Loucy (cell line): ENCODE measurements around the gene COMMD1.

ENCODE experiments used
- H2AFZ ChIP-seq: fragments of 200-600 bp; sonication (generic); 2 replicates; pipeline ENCODE4 v1.6.0; 2016; ENCODE audit warnings: antibody characterized with exemption, mild to moderate bottlenecking, low read length, moderate library complexity
- H3F3A ChIP-seq: fragments of 200-600 bp; 2 replicates; pipeline ENCODE4 v1.6.0; 2016; ENCODE audit warnings: antibody characterized with exemption, low read depth, mild to moderate bottlenecking
- H3K27me3 ChIP-seq: fragments of 200-600 bp; sonication (generic); 2 replicates; pipeline ENCODE4 v1.6.1; 2014; ENCODE audit warnings: low read length, mild to moderate bottlenecking; ENCODE audit not compliant: insufficient read depth, poor library complexity, severe bottlenecking
- H3K36me3 ChIP-seq: fragments of 200-600 bp; sonication (generic); 2 replicates; pipeline ENCODE4 v1.6.1; 2016; ENCODE audit warnings: low read length; ENCODE audit not compliant: insufficient read depth
- H3K4me1 ChIP-seq: fragments of 200-600 bp; sonication (generic); 2 replicates; pipeline ENCODE4 v1.5.1; 2014; ENCODE audit warnings: low read length, mild to moderate bottlenecking; ENCODE audit not compliant: insufficient read depth, poor library complexity, severe bottlenecking
- H3K4me2 ChIP-seq: fragments of 200-600 bp; sonication (generic); 2 replicates; pipeline ENCODE4 v1.6.0; 2014; ENCODE audit warnings: antibody characterized with exemption, low read length, low read depth, mild to moderate bottlenecking; ENCODE audit not compliant: poor library complexity, severe bottlenecking
- H3K4me3 ChIP-seq: fragments of 200-600 bp; sonication (generic); 2 replicates; pipeline ENCODE4 v1.5.1; 2014; ENCODE audit warnings: low read length, mild to moderate bottlenecking, mixed read lengths; ENCODE audit not compliant: poor library complexity, severe bottlenecking
- H3K79me2 ChIP-seq: fragments of 200-600 bp; sonication (generic); 2 replicates; pipeline ENCODE4 v1.6.1; 2014; ENCODE audit warnings: low read length; ENCODE audit not compliant: insufficient read depth
- H3K9ac ChIP-seq: fragments of 200-600 bp; sonication (generic); 2 replicates; pipeline ENCODE4 v1.6.0; 2014; ENCODE audit warnings: mild to moderate bottlenecking, low read depth, low read length, moderate library complexity; ENCODE audit not compliant: poor library complexity, severe bottlenecking
- H3K9me2 ChIP-seq: fragments of 200-600 bp; sonication (generic); replicated peaks from 2 replicates; pipeline ENCODE4 v1.6.1; 2016; ENCODE audit warnings: low read depth, low read length, mixed read lengths
- H3K9me3 ChIP-seq: fragments of 200-600 bp; sonication (generic); 2 replicates; pipeline ENCODE4 v1.6.1; 2014; ENCODE audit warnings: mild to moderate bottlenecking, antibody characterized with exemption, low read length, low read depth; ENCODE audit not compliant: insufficient read depth
- H4K20me1 ChIP-seq: fragments of 200-600 bp; sonication (generic); 2 replicates; pipeline ENCODE4 v1.6.0; 2014; ENCODE audit warnings: antibody characterized with exemption, low read length, mild to moderate bottlenecking; ENCODE audit not compliant: insufficient read depth, poor library complexity, severe bottlenecking
- CTCF ChIP-seq: fragments of 200-600 bp; sonication (generic); conservative IDR thresholded peaks from 2 replicates; pipeline ENCODE4 v1.5.1; 2014; ENCODE audit warnings: mild to moderate bottlenecking, antibody characterized with exemption, low read length
- EZH2phosphoT487 ChIP-seq: fragments of 200-600 bp; IDR thresholded peaks from 2 replicates; pipeline ENCODE4 v1.6.1; 2018; ENCODE audit warnings: antibody characterized with exemption, mild to moderate bottlenecking, moderate library complexity, borderline replicate concordance

COMMD1 gene

GRCh38 chr2:61949458-61949713 lies 43.9 kb downstream of the COMMD1 start:
- Histone ChIP-seq H3K9me3 (no peaks in the 10 kb centered on the region), H3K79me2 (no peaks in the 10 kb centered on the region), H4K20me1 (no peaks in the 10 kb centered on the region), H3F3A (no peaks in the 10 kb centered on the region), H2AFZ (no peak overlapping the region), H3K9me2 (no peaks in the 10 kb centered on the region), H3K9ac (no peak overlapping the region), H3K4me2 (no peak overlapping the region), H3K4me3 (no peak overlapping the region), H3K36me3 (no peaks in the 10 kb centered on the region), H3K27me3 (no peaks in the 10 kb centered on the region), H3K4me1 (peaks cover 5% of the 10 kb centered on the region)
- no peak for TF ChIP-seq CTCF
- no peak for TF ChIP-seq EZH2phosphoT487

GRCh38 chr2:61949714-61950560 lies 44.5 kb downstream of the COMMD1 start:
- Histone ChIP-seq H3K4me3 (no peak overlapping the region), H3K9ac (no peak overlapping the region), H3K36me3 (no peaks in the 10 kb centered on the region), H3K27me3 (no peaks in the 10 kb centered on the region), H3K9me3 (no peaks in the 10 kb centered on the region), H3K9me2 (no peaks in the 10 kb centered on the region), H3K79me2 (no peaks in the 10 kb centered on the region), H3K4me2 (no peak overlapping the region), H2AFZ (no peak overlapping the region), H3F3A (no peaks in the 10 kb centered on the region), H3K4me1 (no peaks in the 10 kb centered on the region), H4K20me1 (no peaks in the 10 kb centered on the region)
- TF ChIP-seq CTCF (no peak), EZH2phosphoT487 (no peak)

- Histone ChIP-seq H3K4me3 (no peak overlapping the region), H3K9ac (no peak overlapping the region), H3F3A (no peaks in the 10 kb centered on the region), H3K27me3 (no peaks in the 10 kb centered on the region), H4K20me1 (no peaks in the 10 kb centered on the region), H3K36me3 (no peaks in the 10 kb centered on the region), H3K4me1 (no peaks in the 10 kb centered on the region), H3K9me2 (no peaks in the 10 kb centered on the region), H2AFZ (no peak overlapping the region), H3K4me2 (no peak overlapping the region), H3K9me3 (no peaks in the 10 kb centered on the region), H3K79me2 (no peaks in the 10 kb centered on the region)
- TF ChIP-seq CTCF (no peak), EZH2phosphoT487 (no peak)
These were observed 45.3 kb downstream of the COMMD1 start for GRCh38 chr2:61950571-61951315.
